Measurements from ENCODE around the gene GPR55. TPM values are rescaled to one million over a fixed set of nuclear protein-coding genes. Genes with fewer than 3 reads are reported as not detected.

Gene GPR55
- total RNA-seq, 1 experiment from 2014 or later = not detected

DNA sequence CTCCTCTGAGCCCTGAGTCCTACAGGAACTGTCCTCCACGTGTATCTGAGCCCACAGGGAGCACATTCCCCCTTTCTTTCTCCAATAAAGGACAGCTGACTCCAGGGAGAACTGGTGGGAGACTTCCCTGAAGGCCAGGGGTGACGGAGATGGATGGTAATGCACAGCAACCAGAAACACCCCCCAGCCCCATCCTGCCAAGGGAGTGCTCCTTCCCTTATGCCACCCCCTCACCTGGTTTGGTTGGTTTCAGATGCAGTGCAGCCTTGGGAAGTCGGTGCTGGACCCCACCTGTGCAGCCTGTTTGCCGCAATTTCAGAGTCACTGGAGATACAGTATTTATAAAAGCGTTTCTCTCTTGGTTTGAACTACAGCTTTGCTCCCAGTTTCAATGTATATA is 24.0 kb downstream of the GPR55 start:
- no peak for DNase-seq (ENCODE audit: low read depth)

- no peak for DNase-seq (ENCODE audit: low read depth)
Measured at GRCh38 chr2:230900336-230900995, 24.6 kb downstream of the GPR55 start.

GRCh38 chr2:230899786-230900185 is 25.3 kb downstream of the GPR55 start:
- no peak for DNase-seq (ENCODE audit: low read depth)

DNA sequence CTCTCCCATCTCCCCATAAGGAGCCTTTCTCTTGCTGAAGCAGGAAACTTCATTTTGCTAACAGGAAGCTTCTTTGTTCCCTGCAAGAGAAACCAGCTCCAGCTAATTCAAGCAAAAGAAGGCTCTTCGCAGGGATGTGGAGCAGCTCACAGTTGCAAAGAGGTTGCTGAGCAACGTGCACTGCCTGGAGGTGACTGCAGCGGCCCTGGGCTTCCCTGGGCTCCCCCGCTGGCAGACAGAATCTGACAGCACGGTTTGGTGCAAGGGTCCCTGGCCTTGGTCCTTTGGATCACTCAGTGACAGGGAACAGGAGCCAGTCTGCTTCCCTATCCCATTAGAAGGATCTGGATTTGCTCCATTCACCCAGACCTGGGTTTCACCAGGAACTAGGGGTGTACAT is 25.8 kb downstream of the GPR55 start:
- DNase-seq (ENCODE audit: low read depth) = no peak

GRCh38 chr2:230898713-230899091 is 26.3 kb downstream of the GPR55 start:
- no peak for DNase-seq (ENCODE audit: low read depth)

- no peak for DNase-seq (ENCODE audit: low read depth)
Measured at GRCh38 chr2:230898016-230898712, 26.9 kb downstream of the GPR55 start.

DNA sequence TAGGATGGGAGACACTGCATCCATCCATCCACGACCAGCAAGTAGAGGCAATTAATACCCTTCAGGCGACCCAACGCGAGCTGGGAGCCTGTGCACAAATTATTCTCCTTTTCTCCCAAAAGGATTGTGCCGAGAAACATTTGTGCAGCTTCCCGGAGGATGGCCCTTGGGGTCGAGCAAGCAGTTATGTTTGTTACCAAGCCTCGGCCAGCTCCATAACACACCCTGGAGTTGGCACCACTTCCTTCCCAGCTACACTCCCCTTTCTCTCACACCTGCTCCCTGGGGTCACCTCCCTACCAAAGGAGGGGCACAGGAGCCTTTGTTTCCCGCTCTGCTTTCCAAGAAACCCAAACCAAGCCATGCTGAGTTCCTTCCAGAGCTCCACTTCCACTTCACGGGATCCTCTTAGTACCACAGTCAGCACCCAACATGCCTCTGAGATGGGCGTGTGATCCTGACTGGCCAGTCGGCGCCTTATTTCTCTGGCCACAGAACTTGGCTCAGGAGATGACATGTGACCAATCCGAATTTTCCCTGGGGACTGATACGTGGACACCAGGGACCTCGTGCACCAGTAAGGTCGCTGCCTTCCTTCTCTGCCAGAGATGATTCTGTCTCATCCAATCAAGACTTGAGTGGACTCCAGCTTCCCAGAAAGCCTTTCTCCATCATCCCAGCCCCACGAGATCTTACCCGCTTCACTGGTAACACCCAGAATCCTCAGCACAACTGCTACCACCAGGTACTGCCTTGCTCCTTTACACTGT is 28.5 kb downstream of the GPR55 start:
- no peak for DNase-seq (ENCODE audit: low read depth)

DNA sequence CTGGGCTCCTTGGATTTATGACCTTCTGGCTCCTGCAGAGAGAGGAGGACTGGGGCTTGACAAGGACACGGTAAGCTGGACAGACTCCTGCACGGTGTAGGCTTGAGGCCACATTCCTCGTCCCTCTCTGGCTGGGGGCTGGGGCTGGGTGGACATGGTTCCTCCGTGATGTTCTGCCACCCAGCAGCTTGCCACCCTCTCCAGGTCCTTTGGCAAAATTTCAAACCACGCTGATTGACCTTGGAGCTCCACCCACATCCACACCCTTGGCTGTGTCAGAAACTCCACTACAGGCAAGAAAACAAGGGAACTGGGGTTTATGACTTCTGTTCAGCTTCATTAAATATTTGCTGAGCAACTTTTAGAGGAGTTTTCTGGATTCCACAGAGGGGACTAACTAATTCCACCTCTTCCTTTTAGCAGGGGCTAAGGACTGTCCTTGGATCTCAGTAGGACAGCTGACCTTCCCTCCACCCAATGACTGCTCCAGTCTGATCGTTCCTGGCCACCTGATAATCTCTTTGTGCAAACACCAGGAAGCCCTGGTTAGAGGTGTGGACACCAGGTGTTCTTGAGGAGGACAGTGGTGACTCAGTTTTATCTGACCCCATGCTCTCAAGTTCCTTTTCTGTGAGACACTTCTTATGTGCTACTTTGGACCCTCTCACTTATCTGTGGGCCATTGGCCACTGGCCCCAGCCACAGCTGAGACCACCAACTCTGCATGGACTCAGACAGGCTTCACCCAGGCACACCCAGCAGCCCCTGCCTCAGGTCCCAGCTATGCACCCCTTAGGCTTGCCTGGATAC is 29.3 kb downstream of the GPR55 start:
- DNase-seq (ENCODE audit: low read depth) = no peak

DNA sequence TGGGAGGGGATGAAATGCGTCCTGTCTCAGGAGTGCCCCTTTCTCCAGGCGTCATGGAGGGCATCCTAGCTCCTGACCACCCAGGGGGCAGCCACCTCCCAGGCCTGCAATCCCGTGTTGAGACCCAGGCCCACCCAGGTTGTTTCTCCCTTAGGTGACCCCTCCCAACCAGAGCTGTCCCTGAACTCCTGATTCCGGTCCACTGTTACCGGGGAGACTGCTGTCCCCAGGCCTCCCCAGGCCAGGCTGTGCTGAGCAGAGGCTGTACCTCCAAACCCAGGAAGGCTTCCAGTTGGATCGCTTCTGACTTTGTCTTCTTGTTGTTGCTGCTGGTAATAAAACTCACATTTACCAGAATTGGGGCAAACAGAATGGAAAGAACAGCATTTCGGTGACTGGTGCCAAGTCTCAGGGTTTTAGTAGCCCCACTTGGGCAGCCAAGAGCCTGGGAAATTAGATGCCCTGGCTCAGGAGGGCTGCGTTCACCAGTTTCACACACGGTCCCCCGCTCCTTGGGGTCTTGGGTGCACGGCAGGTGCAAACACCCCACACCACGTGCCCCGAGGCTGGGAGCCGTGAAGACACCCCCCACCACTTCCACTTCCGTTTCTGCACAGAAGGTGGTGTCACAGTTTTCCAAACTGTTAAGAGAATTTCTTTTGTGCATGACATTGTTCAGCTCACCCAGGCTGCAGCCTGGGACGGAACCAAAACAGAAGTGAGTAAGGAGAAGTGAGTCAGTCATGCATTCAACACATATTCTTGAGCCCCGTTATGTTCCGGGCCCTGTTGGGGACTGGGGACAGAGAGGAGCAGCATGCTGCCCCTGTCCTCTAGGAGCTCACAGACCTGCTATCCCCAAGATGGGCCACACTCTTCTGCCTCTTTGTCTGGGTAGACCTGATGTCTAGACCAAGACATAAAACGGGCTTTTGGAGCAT is 30.9 kb downstream of the GPR55 start:
- DNase-seq (ENCODE audit: low read depth) = peak; percentile 42

- DNase-seq (ENCODE audit: low read depth) = no peak
Measured at GRCh38 chr2:230893338-230893737, 31.7 kb downstream of the GPR55 start.

- peak; percentile 32 for DNase-seq (ENCODE audit: low read depth)
Measured at GRCh38 chr2:230891509-230891908, 33.5 kb downstream of the GPR55 start.

DNA sequence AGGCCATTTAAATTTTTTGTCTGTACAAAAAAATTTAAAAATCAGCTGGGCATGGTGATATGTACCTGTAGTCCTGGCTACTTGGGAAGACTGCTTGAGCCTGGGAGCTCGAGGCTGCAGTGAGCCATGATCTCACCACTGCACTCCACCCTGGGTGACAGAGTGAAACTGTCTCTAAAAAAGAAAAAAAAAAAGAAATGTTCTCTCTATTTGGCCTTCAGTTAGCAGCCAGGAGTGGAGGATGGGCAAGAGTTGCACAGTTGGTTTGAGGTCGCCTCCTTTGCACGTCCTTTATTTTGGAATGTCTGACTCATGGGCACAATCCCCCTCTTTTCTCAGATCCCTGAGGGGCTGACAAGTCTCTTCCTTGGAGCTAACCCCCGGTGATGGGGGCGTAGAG is 34.0 kb downstream of the GPR55 start:
- peak; percentile 66 for DNase-seq (ENCODE audit: low read depth)

GRCh38 chr2:230890646-230891045 is 34.4 kb downstream of the GPR55 start:
- no peak for DNase-seq (ENCODE audit: low read depth)

- no peak for DNase-seq (ENCODE audit: low read depth)
Measured at GRCh38 chr2:230889911-230890601, 35.0 kb downstream of the GPR55 start.

GRCh38 chr2:230888824-230889400 is 36.1 kb downstream of the GPR55 start:
- DNase-seq (ENCODE audit: low read depth) = no peak

DNA sequence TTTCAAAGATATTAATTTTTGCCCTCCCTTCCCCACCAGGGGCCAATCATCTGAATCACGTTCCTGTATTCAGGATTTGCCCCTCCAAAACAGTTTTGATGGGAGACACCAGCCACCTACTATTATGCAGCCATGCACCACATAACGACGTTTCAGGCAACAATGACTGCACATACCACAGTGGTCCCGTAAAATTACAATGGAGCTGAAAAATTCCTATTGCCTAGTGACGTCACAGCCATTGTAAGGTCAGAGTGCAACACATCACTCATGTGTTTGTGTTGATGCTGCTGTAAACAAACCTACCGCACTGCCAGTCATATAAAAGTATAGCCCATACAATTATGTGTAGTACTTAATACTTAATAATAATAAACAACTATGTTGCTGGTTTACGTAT is 37.7 kb downstream of the GPR55 start:
- no peak for DNase-seq (ENCODE audit: low read depth)

DNA sequence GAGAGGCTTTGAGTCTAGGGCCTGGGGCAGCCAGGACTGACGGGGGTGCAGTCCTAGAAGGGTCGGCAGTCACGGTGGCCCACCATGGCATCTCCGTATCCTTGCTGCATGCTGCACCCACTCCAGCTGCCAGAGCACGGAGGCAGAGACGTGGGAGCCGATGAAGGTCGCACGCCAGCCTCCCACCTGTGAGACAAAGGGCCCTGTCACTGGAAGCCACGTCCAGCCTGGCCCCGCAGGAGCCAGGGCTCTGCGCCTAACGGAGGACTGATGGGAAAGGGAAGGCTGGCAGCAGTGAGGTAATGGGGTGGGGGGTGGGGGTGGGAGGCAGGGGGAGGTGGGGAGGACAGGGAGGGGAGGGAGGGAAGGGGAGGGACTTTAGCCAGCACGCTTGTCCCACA is 38.4 kb downstream of the GPR55 start:
- no peak for DNase-seq (ENCODE audit: low read depth)

DNA sequence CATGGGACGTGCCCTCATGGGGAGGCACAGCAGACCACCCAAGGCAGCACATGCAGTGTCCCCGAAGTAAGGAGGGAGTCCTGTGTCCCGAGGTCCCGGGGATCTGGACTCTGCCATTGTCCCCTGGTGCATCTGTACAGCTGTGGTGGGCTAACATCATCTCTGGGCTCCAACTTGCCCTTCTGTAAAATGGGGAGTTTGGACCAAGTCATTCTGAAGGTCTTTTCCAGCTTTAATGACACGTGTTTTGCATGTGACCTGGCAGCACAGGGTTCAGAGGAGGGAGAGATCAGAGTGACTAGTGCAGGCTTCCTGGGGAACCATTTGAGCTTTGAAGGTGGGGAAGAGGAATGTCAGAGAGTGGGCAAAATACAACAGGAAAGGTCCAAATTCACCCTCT is 38.8 kb downstream of the GPR55 start:
- no peak for DNase-seq (ENCODE audit: low read depth)

- peak; percentile 43 for DNase-seq (ENCODE audit: low read depth)
Measured at GRCh38 chr2:230885463-230886130, 39.4 kb downstream of the GPR55 start.

All from M059J (cell line).